Stimulated activated CD8-positive, alpha-beta memory T cell treated with anti-CD3 and anti-CD28 coated beads, Interleukin-2, amount 100 ng/mL, for 1 hour (primary cell): ENCODE measurements around the gene COG2.

ENCODE experiments used
- DNase-seq, 2 donors: peaks; one replicate each; pipeline ENCODE4 v3.0.0-alpha.2; 2020; ENCODE audit warnings: low read depth in 2 of 2

Gene COG2

GRCh38 chr1:230701895-230702768 lies 59.9 kb downstream of the COG2 start:
- no peak for DNase-seq

- no peak for DNase-seq
These were observed 60.8 kb downstream of the COG2 start for GRCh38 chr1:230702934-230703678.

- DNase-seq: no peak
These were observed 61.6 kb downstream of the COG2 start for GRCh38 chr1:230703679-230704385.

GRCh38 chr1:230704830-230705229 lies 62.5 kb downstream of the COG2 start:
- DNase-seq: no peak

GRCh38 chr1:230705289-230706019 lies 63.2 kb downstream of the COG2 start:
- DNase-seq: no peak

- DNase-seq: no peak
These were observed 63.9 kb downstream of the COG2 start for GRCh38 chr1:230706020-230706699.

GRCh38 chr1:230706887-230707731 lies 64.8 kb downstream of the COG2 start:
- DNase-seq: no peak

GRCh38 chr1:230707732-230708630 lies 65.7 kb downstream of the COG2 start:
- no peak for DNase-seq

- no peak for DNase-seq
These were observed 66.6 kb downstream of the COG2 start for GRCh38 chr1:230708631-230709580.

GRCh38 chr1:230709619-230710542 lies 67.6 kb downstream of the COG2 start:
- no peak for DNase-seq

- DNase-seq: no peak
These were observed 68.2 kb downstream of the COG2 start for GRCh38 chr1:230710543-230710904.

GRCh38 chr1:230711245-230711644 lies 69.0 kb downstream of the COG2 start:
- no peak for DNase-seq

- DNase-seq: no peak
These were observed 70.2 kb downstream of the COG2 start for GRCh38 chr1:230712470-230712942.

- DNase-seq: no peak
These were observed 70.9 kb downstream of the COG2 start for GRCh38 chr1:230713138-230713537.

GRCh38 chr1:230713547-230713914 lies 71.2 kb downstream of the COG2 start:
- no peak for DNase-seq

GRCh38 chr1:230713915-230714764 lies 71.9 kb downstream of the COG2 start, which contains the start of gene AGT:
Gene AGT (minus strand): TSS chr1:230714122. CDS start chr1:230710823, 3,299 bp downstream.
- DNase-seq: no peak
